ENCODE results near the gene URB1.

URB1 gene, protein sequence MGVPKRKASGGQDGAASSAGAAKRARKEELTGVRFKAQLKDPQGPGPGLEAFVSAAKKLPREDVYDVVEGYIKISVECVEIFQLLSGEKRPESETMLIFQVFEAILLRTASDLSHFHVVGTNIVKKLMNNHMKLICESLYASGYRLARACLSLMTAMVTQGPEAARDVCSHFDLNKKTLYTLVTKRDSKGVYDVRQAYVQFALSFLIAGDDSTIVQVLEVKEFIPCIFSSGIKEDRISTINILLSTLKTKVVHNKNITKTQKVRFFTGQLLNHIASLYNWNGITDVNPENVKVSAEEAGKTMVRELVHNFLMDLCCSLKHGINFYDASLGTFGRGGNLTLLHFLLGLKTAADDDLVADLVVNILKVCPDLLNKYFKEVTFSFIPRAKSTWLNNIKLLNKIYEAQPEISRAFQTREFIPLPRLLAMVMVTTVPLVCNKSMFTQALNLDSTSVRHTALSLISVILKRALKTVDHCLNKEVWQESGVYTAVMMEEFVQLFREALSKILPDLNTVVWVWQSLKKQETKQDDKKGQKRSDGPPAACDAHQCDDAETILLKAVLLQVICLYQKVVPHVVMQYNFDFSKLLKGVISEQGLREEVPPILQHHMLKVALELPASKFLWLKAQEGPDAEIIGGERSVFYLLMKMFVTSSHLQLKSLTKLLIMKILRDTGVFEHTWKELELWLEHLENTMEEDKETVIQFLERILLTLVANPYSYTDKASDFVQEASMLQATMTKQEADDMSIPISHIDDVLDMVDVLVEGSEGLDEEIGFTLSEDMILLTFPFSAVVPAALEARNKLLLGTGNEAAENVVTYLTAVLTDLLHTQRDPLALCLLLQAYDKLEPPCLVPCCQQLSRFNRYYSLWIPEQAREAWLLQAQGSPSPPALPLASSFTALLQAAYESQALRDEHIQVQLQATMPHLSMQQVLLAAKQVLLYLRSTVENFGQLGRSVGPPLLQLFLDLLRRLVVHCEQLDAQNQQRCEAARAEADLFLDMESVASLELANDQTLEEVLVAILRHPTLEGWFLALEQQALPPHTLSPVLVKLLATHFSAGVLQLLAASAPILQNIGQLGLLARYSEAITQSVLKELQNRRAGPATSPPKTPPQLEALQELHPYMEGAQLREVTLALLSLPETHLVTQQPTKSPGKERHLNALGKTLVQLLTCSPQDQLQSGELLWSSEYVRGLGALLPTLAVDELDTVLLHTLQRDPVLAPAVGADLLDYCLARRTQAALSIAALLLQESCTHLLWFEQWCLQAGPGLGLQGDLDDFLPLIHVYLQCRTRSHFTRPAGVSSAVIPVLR (N-terminal part only)

DNA sequence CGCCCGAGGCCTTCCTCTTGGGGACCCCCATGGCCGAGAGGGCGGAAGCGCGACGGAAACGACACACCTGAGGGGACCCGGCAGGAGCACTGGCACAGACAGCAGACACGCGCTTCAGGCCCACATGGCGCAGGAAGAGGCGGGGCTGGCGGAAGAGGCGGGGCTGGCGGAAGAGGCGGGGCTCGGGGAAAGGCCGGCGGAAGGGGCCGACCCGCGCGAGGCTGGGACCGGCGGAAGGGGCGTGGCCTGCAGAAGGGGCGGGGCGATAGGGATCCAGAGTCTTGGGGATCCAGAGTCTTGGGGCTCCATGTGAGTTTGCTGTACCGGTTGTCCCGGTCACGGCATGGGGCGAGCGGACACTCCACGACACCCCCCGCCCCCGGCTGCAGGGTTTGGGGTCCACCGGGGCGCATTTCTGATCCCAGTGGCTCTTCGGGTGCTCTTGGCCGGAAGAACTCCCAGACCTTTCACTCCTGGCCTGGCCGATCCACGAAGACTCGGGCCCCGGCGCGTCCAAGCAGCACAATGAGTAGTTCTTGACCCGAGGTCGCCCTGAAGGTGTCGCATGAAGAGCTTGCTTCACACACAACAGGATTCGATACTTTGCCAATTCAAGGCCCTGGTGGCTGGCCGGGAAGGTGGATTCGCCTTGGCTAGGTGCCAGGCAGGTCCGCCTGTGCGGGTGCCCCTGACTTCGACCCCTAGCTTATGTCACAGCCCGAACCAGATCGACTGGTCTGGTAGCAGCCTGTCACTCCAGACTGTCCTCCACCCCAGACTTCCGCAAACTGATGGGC is at the start of gene URB1:
URB1 (minus strand) TSS at position 133 of the 797 bp plus-strand sequence; CDS start at position 31, 102 bp downstream.
- DNase-seq (ENCODE audit: low read depth, low spot score) = peak; percentile 91

DNA sequence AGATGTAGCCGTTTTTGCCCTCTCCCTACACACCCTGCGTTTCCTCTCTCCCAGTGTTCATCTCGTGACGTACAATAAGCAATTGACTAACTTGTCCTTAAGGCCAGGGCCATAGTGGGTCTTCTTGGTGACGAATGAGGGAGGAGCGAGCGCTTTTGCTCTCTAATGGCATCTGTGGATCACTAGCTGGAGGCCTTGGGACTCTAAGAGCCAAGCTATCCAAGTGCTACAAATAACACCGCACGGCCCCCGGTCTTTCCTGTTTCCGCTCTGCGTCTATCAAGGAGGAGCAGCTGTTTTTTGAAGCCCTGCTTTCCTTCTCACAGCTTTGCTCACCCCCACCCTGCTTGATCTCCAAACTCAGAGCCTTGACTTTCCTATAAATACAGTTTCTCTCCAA is 44.9 kb upstream of the URB1 start:
- no peak for DNase-seq (ENCODE audit: low read depth, low spot score)

DNA sequence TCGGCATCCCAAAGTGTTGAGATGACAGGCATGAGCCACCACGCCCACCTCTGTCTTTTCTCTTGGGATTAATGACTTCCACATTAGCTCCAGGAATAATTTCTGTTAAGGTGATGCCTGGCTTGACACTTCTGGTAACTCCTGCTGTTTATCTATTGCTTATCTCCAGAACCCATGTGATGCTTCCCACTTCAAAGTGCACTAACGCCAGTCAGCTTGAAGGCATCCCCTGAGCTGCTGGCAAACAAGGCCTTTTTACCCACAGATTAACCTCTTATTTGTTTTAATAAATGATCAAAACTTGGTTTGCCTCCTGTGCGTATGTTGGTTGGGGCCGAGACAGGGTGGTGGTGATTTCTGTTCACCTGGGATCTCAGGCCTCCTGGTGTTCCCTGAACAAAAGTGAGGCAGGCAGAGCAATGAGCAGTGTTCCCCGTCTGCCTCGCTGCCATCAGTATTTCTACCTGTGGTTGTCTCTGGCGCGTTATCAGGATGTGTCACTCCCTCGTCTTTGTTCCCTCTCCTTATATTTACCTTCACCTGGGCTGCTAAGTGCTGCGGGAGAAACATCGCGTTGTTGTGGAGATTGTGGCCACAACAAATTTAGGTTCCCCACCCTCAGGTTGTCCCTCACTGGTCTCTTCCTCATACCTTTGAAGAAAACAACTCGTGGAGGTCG is 40.3 kb upstream of the URB1 start:
- DNase-seq (ENCODE audit: low read depth, low spot score) = peak; percentile 41

DNA sequence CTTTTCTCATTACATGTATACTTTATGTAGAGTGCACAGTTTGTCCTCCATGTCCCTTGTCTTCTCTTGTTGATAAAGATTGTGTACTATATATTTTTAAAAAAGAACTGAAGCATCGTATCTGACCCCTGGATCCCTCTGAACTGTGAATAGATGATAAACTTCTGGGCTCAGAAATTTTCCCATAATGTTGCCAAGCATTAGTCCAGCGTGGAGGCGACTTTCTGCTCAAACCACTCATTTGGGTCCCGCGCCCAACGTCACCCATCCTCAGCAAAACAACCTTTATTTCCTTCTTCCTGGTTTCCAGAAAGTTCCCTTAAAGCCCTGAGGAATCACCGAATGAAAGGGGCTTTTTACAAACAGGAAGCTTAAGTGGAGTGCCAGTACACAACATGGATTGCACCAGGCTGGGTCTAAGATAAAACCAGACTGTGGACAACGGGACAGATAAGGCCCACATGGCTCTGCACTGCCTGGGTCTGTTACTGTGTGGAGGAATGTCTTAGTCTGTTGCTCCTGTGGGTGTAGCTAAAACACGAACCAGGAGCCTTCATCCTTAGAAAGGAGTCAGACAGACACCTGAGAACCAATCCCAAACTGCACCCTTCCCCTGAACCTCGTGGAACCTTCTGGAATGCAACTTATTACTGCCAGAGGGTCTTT is 35.3 kb upstream of the URB1 start:
- DNase-seq (ENCODE audit: low read depth, low spot score) = peak; percentile 28

DNA sequence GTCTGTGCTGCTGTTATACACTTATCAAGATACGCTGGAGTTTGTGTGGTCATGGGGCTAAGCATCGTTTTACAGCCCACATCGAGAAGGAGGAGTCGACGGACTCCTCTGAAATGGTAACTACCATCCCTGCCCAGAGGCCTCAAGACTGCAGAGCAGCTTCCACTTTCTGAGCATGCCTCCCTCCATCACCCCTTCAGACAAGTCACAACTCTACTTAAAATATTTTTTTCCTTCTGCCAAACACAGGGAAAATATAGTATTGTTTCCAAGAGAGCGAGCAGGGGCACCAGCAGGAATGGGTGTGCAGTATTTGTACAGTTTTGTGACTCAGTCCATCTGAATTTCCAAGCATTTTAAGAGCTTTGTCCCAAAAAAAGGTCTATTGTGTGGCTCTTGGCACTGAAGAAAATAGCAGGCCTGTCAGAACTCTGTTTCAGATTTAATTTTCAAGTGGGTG is 33.8 kb upstream of the URB1 start:
- no peak for DNase-seq (ENCODE audit: low read depth, low spot score)

DNA sequence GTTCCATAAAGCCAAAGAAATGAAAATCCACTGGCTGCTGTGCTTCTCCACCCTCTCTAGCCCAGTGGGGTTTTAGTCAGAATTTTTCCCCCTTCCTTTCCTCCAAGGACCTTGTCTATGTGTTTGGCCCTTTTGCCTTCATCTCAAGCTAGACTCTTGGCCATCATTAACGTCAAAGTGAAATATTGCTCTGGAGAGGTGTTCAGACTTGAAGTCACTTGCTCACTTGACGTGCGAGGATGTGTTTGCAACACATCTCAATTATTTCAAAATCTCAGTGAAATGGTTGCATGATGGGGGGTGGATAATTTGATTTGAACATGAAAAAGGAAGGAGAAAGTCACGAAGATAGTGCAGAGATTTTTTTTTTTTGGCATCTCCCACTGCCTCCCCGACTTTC is 33.3 kb upstream of the URB1 start:
- DNase-seq (ENCODE audit: low read depth, low spot score) = no peak

DNA sequence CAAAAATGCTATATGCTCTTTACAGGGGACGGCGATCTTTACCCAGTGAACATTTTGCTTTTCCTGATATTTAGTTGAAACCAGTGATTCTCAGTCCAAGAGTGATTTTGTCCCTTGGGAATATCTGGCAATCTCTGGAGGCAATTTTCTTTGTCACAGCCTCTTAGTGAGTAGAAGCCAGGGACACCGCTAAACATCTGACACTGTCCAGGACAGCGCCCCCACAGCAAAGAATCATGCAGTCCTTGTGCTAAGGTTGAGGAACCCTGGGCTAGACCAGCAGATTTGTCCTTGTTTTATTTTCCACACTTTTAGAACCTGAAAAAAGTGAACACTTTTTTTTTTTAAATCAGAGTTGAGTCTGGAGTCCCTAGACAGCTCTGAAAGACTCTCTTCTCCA is 32.8 kb upstream of the URB1 start:
- DNase-seq (ENCODE audit: low read depth, low spot score) = no peak

DNA sequence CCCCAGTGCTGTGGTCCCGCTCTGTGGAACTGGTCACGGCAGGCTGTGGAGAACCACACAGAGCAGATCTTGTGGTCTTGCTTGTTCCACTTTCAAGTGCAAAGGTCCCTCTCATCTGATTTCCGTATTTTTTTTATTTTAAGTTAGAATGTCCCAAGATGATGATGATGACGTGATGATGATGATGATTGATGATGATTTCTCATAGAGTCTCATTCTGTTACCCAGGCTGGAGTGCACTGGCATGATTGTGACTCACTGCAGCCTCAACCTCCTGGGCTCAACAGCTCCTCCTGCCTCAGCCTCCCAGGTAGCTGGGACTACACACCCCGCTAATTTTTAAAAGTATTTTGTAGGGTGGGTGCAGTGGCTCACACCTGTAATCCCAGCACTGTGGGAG is 31.9 kb upstream of the URB1 start:
- no peak for DNase-seq (ENCODE audit: low read depth, low spot score)

DNA sequence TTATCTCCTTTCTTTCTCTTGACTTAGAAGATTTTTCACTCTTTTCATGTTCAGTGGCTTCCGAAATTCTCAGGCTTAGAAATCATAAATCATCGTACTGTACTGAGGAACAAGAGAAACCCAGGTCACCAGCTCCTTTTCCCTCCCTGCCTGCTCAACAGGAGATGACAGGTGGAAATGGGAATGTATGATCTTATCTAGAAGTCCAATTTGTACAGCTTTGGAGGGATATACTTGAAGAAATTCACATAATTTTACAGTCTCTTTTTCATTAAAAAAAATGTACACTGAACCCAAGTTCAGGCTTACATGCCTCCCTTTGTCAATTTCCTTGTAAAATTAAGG is 31.4 kb upstream of the URB1 start:
- DNase-seq (ENCODE audit: low read depth, low spot score) = no peak

DNA sequence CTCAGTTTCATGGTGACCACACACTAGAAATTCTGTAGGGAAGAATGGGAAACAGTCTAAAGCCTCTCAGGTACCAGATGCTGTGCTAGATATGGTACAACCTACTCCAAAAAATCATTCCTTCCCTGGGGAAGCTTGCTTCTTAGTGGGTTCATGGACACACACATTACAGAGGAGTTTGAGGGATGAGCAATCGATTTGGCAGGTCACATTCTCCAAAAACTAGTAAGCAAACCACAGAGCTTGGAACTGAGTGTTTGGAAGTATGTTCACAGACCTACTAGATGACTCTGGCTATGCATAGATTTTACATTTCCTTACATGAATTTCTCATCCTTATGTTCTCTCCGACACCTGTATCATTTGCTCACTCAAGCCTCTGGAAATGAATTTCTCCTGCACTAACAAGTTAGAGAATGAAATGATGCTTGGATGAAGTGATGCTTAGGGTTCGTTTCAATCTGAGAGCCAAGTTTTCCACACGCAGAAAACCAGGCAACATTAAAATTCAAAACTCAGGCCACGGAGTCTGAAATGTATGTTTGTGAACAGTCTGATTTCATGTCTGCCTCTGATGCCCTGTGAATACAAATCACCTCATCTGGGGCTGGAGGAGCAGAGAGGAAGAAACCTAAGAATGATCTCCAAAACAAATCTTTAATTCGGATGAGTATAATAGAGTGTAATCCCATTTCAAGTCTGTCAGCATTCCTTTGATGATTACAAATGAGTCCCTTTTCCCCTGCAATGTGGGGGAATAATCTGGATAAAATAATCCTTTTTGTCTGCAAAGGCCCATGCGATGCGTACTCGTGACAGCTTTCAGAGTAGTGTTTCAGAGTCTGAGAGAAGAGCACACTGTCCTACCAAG is 30.7 kb upstream of the URB1 start:
- no peak for DNase-seq (ENCODE audit: low read depth, low spot score)

DNA sequence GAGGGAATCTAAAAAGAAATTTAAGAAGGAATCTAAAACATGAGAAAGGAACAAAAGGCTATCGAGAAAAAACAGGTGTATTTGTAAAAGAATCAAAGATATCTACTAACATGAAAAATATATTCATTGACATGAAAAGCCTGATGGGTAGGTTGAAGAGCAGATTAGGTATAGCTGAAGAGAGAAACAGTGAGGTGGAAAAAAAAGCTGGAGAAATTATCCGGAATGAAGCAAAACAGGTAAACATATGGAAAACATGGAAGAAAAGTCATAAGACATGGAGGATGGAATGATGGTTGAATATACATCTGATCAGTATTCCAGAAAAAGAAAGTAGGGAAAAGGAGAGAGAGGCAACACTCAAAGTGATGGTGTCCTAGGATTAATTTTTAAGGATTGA is 29.3 kb upstream of the URB1 start:
- no peak for DNase-seq (ENCODE audit: low read depth, low spot score)

DNA sequence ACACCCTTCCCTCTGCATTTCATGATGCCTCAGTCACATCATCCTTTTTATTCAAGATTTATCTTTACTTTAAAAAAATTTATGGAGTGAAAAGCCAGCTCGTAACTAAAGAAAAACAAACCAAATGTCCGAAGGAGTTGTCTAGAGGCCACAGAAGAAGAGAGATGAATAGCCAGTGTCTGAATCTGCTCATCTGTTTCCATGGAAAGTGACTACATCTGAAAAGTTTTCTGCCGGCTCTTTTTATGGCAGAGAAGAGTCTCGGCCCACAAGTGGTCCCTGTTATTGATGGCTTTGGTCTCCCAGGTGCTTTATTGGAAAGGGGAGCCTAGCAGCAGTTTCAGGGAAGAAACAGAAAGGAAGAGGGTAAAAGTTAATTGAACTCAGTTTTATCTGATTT is 25.3 kb upstream of the URB1 start:
- no peak for DNase-seq (ENCODE audit: low read depth, low spot score)

DNA sequence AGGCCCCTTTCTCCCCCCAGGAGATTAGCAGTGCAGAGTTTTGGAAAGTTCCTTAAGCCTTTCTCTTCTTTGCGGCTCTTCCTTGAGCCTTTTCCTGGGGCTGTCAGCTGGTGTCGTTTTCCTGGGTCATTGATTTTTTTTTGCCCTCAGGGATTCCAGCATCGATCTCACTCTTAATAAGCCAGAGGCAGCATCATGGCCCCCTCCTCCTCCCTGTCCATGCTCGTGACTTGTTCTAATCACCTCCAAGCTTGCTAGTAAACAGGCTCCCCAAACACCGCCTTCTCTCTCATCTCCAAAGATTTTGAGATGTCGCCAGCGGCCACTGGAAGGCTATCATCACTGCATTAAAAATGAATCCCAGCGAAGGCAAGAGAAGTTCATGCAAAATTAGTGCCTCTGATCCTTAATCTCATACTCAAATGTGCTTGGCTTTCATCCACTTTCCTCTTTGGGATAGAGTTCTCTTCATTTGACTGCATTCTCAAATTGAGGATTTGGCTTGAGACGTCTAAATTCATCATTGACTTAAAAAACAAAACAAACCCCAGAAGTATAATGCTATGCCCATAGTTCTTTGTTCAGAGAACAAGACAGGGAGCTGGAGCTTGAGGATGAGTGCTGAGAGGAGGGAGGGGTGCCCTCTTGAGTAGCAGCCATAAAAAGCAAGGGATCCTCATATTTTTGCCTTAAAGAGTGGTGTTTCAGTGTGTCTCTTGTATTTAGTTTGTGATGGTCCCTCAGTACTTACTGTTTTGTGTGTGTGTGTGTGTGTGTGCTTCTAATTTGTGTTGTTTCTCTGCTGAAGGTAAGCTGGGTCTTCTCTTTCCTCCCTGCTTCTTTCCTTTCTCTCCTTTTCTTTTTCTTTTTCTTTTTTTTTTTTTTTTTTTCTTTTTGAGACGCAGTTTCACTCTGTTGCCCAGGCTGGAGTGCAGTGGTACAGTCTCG is 22.9 kb upstream of the URB1 start:
- DNase-seq (ENCODE audit: low read depth, low spot score) = no peak

DNA sequence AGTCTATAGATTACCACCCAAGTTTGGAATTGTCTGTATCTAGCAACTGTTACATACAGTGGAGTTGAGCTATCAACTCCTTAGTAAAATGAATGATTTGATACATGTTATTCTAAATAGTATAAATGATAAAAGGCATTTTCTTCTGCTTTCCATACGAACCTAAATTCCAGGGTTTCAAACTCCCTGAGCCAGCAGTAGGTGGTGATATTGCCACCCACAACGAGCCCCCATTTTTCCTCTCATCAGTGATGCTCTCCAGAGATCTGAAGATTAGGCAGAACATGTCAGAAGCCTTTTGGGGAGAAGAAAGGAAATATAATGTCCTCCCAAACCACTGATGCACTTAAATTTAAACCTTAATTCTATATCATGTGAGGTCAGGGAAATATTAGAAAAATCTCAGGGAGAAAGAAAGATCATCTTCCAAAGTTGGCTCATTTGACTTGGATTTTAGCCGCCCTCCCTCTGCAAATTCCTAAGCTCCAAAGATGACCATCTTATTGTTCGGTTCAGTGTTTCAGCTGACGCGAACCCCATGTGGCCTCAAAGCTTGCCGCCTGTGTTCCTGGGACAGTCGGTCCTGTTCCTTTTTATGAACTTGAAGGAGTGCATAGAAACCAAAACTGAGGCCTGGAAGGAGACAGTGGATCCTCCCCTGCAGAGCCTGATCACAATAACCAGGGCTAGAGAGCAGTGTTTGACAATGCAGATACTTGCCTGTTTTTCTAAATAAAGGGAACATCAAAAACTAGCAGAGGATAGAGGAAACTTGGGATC is 22.0 kb upstream of the URB1 start:
- DNase-seq (ENCODE audit: low read depth, low spot score) = no peak

DNA sequence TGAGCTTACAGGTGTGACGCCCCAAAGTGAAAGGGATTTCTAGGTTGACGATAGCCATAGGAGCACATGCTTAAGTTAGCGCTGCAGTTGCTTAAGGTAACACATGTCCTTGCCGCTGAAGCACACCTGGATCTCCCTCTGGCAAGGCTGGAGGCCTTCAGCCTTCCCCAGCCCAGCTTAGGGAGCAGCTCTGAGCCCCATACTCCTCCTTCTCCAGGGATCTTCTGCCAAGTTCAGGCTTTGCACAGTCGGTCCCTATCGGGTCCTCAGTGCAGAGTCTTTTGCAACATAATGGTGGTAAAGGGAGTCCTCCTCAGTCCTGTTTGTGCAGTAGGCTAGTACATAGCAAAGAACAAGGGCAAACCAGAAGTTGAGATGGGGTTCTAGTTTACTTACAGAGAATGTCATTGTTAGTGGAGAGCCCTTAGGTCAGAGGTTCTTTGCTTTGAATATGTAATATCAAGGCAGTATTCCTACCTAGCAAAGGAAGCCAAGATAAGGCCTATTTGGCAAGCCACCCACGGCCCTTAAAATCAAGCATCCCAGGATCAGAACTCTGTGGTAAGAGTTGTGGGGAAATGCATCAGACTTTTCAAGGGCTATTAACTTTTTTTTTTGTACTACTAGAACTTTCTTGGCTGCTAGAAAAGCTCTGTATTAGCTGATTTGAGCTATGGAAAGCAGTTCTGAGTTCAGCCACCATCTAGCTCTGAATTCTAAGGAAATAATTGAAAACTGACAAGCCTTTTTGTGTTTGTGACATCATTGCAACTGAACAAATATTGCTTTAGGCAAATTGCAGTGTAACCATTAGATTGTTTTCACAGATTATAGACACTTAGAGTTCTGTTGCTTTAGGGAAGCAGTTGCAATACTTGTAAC is 21.1 kb upstream of the URB1 start:
- no peak for DNase-seq (ENCODE audit: low read depth, low spot score)

DNA sequence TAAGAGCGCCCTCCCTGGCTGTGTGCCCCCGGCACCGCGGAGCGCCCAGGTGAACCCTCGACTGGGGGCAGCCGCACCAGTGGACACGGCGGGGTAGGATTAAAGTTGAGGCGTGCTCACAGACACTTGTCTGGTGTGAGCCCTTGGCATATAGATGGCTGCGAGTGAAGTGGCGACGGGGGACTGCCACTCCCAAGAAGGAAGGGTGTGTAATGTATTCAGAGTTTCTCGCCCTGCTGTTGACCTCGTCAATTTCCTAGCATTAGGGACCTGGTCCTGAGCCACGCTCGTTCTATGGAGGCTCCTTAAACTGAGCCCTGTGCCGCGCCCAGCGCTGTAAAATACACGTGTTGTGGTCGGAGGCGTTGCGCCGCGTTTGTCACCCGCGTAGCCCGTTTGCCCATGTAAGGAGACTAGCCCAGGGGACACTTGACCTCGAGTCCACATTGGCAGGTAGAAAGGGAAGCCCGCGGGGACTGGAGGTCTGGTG is 20.2 kb upstream of the URB1 start:
- DNase-seq (ENCODE audit: low read depth, low spot score) = no peak

All from ELF-1 (cell line).